T-helper 9 cell (primary cell): Measurements from ENCODE around the gene PRG2.
"Not testable (repeated sequence)": the region's sequence is repeated elsewhere in the genome, so short reads cannot be mapped to it uniquely, and the experiment has no call there.

Experiments used
- DNase-seq: peaks from one replicate; pipeline ENCODE4 v3.0.0-alpha.2; 2020

Gene PRG2

GRCh38 chr11:57342702-57343101 is 47.7 kb downstream of the PRG2 start:
- no peak for DNase-seq

GRCh38 chr11:57341250-57341808 is 49.1 kb downstream of the PRG2 start:
- DNase-seq: no peak

- no peak for DNase-seq
These were observed 50.3 kb downstream of the PRG2 start for GRCh38 chr11:57340039-57340615.

- no peak for DNase-seq
These were observed 51.1 kb downstream of the PRG2 start for GRCh38 chr11:57339328-57339727.

- no peak for DNase-seq
These were observed 52.3 kb downstream of the PRG2 start, which contains the start of gene P2RX3 for GRCh38 chr11:57338142-57338541. TSS of gene P2RX3 (plus strand) at chr11:57338352. CDS start at chr11:57338551, 199 bp downstream.

GRCh38 chr11:57336856-57337255 is 53.6 kb downstream of the PRG2 start:
- not testable (repeated sequence) for DNase-seq
